Measurements from ENCODE around the gene POLR1B.

Gene POLR1B

GRCh38 chr2:112516801-112517200 is 25.5 kb upstream of the POLR1B start:
- H3K4me2 ChIP-seq (ENCODE audit: low read length) = no peak overlapping the region
- H3K79me2 ChIP-seq (ENCODE audit: control insufficient read depth, low read length) = no peaks in the 10 kb centered on the region
- no peaks in the 10 kb centered on the region for H3K9me3 ChIP-seq (ENCODE audit: control insufficient read depth, insufficient read depth, low read length)
- no peak overlapping the region for H3K27ac ChIP-seq (ENCODE audit: low read depth, low read length)
- TF ChIP-seq, protein P1, sequence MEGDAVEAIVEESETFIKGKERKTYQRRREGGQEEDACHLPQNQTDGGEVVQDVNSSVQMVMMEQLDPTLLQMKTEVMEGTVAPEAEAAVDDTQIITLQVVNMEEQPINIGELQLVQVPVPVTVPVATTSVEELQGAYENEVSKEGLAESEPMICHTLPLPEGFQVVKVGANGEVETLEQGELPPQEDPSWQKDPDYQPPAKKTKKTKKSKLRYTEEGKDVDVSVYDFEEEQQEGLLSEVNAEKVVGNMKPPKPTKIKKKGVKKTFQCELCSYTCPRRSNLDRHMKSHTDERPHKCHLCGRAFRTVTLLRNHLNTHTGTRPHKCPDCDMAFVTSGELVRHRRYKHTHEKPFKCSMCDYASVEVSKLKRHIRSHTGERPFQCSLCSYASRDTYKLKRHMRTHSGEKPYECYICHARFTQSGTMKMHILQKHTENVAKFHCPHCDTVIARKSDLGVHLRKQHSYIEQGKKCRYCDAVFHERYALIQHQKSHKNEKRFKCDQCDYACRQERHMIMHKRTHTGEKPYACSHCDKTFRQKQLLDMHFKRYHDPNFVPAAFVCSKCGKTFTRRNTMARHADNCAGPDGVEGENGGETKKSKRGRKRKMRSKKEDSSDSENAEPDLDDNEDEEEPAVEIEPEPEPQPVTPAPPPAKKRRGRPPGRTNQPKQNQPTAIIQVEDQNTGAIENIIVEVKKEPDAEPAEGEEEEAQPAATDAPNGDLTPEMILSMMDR (IDR thresholded peaks at IDR 0.05; ENCODE audit: low read depth, low read length, poor library complexity, severe bottlenecking) = no peak
- no peak for TF ChIP-seq EZH2phosphoT487 (IDR thresholded peaks at IDR 0.05; ENCODE audit: borderline replicate concordance, low read length)
- no peaks in the 10 kb centered on the region for H3K9me2 ChIP-seq (replicated peaks; ENCODE audit: control insufficient read depth, low read length)
- no peaks in the 10 kb centered on the region for H3K27me3 ChIP-seq (ENCODE audit: control insufficient read depth, low read length)
- H3K4me1 ChIP-seq (ENCODE audit: control insufficient read depth, low read length) = no peaks in the 10 kb centered on the region
- H3K4me3 ChIP-seq (ENCODE audit: low read length) = no peak overlapping the region
- no peaks in the 10 kb centered on the region for H3F3A ChIP-seq (ENCODE audit: control insufficient read depth, insufficient read depth)
- H4K20me1 ChIP-seq (ENCODE audit: control insufficient read depth, insufficient read depth, low read depth, low read length) = no peaks in the 10 kb centered on the region
- H3K36me3 ChIP-seq (ENCODE audit: control insufficient read depth, low read length) = peaks cover 49% of the 10 kb centered on the region

DNA sequence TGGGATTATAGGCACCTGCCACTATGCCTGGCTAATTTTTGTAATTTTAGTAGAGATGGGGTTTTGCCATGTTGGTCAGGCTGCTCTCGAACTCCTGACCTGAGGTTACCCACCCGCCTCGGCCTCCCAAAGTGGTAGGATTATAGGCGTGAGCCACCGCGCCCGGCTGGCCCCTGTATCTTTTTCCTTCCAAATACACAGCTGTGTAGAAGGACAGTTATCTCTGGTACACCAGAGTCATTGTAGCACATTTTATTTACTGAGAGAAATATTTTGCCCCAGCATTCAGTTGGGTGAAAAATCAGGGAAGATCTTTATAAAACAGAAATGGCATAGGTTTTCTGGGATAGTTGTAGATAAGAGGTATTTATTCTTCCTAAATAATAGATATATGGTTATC is 23.5 kb upstream of the POLR1B start:
- no peak overlapping the region for H3K4me2 ChIP-seq (ENCODE audit: low read length)
- H3K9me3 ChIP-seq (ENCODE audit: control insufficient read depth, insufficient read depth, low read length) = no peaks in the 10 kb centered on the region
- no peaks in the 10 kb centered on the region for H4K20me1 ChIP-seq (ENCODE audit: control insufficient read depth, insufficient read depth, low read depth, low read length)
- H3K4me3 ChIP-seq (ENCODE audit: low read length) = no peak overlapping the region
- no peak overlapping the region for H3K27ac ChIP-seq (ENCODE audit: low read depth, low read length)
- TF ChIP-seq, protein P1 (IDR thresholded peaks at IDR 0.05; ENCODE audit: low read depth, low read length, poor library complexity, severe bottlenecking) = no peak
- TF ChIP-seq EZH2phosphoT487 (IDR thresholded peaks at IDR 0.05; ENCODE audit: borderline replicate concordance, low read length) = no peak
- H3K27me3 ChIP-seq (ENCODE audit: control insufficient read depth, low read length) = no peaks in the 10 kb centered on the region
- no peaks in the 10 kb centered on the region for H3F3A ChIP-seq (ENCODE audit: control insufficient read depth, insufficient read depth)
- H3K4me1 ChIP-seq (ENCODE audit: control insufficient read depth, low read length) = no peaks in the 10 kb centered on the region
- peaks cover 65% of the 10 kb centered on the region for H3K36me3 ChIP-seq (ENCODE audit: control insufficient read depth, low read length)
- no peaks in the 10 kb centered on the region for H3K9me2 ChIP-seq (replicated peaks; ENCODE audit: control insufficient read depth, low read length)
- no peaks in the 10 kb centered on the region for H3K79me2 ChIP-seq (ENCODE audit: control insufficient read depth, low read length)

DNA sequence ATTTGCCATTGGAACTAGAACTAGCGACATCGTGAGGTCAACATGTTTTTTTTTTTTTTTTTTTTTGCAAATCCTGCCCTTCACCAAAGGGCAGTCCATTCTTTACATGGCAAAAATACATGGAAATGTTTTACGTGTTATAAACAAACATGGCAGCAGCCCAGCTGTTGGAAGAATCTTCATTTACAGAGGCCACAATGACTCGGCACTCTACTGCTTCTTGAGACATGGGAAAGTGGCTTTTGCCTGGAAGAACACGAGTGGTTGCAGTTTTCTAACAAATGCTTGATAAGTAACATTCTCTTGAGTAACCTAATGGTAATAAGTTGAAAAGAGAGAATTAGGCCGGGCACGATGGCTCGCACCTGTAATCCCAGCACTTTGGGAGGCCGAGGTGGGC is 22.8 kb upstream of the POLR1B start:
- Histone ChIP-seq H3K9me3 (ENCODE audit: control insufficient read depth, insufficient read depth, low read length) (no peaks in the 10 kb centered on the region), H3K27me3 (ENCODE audit: control insufficient read depth, low read length) (no peaks in the 10 kb centered on the region), H4K20me1 (ENCODE audit: control insufficient read depth, insufficient read depth, low read depth, low read length) (no peaks in the 10 kb centered on the region), H3K4me2 (ENCODE audit: low read length) (no peak overlapping the region), H3F3A (ENCODE audit: control insufficient read depth, insufficient read depth) (no peaks in the 10 kb centered on the region), H3K36me3 (ENCODE audit: control insufficient read depth, low read length) (peaks cover 60% of the 10 kb centered on the region), H3K27ac (ENCODE audit: low read depth, low read length) (no peak overlapping the region), H3K4me3 (ENCODE audit: low read length) (no peak overlapping the region), H3K79me2 (ENCODE audit: control insufficient read depth, low read length) (no peaks in the 10 kb centered on the region), H3K4me1 (ENCODE audit: control insufficient read depth, low read length) (no peaks in the 10 kb centered on the region), H3K9me2 (replicated peaks; ENCODE audit: control insufficient read depth, low read length) (no peaks in the 10 kb centered on the region)
- TF ChIP-seq, protein P1 (IDR thresholded peaks at IDR 0.05; ENCODE audit: low read depth, low read length, poor library complexity, severe bottlenecking) = no peak
- TF ChIP-seq EZH2phosphoT487 (IDR thresholded peaks at IDR 0.05; ENCODE audit: borderline replicate concordance, low read length) = no peak
